Measurements from ENCODE around the gene CBFB.

The CBFB gene

DNA sequence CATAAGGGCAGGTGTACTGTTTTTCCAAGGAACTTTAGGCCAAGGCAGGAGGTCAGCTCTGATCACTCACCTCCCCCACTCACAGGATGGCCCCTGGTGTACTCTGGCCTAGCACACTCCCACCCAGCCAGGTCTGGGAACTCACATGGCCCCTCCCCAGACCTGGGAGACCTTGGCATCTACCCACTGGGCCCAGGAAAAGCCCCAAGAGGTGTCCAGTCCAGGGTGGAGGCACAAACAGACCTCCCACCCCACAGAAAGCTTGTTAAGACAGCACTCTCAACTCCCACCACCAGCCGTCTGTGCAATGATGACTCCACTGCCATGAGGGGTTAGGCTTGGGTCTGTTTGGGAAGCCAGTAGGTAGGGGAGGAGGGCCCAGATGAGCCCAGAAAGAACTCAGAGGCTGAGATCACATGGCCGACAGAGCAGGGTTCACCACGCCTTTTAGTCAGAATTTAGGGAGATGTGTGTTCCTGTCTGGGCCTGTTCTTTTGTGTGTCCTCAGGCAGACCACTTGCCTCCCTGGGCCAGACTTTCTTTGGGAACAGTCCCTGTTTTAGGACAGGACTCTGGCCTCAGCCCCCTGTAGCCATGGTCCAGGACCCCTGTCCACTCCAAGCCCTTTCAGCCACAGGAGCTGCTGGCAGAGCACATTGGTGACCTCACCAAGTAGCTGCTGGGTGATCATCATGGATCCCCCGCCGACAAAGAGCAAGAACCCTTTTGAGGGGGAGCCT is 12.1 kb upstream of the CBFB start:
- no peak for DNase-seq (ENCODE audit: low spot score)

GRCh38 chr16:67017421-67017750 is 11.6 kb upstream of the CBFB start:
- DNase-seq (ENCODE audit: low spot score) = no peak

DNA sequence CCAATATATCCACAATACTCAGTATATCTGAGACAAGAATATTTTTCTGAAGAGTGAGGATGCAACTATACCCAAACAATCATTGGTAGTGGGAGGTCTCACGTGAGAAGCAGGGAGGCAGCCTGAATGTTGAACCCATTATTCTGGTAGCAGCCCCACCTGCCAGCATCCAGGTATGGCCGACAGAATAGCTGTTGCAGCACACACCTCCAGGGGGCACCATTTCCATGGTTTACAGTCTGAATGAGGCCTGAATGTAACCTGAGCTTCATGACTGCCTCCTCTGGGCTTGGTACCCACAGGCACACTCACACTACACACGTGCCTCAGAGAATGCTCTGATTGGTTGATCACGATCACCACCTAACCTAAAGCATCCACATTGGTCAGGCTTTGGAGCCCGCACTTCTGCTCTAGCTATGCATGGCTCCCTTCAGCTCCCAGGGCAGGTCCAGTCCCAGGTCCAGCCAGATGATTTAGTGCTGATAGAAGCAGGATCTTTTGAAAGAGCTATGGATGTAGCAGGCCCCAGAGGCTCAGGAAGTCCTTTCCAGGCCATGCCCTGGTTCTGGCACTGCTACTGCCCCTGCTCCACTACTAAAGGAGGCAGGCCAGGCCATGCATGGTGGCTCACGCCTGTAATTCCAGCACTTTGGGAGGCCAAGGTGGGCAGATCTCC is 11.0 kb upstream of the CBFB start:
- DNase-seq (ENCODE audit: low spot score) = peak; percentile 94

GRCh38 chr16:67019171-67019570 is 9.8 kb upstream of the CBFB start:
- no peak for DNase-seq (ENCODE audit: low spot score)

GRCh38 chr16:67021321-67021720 is 7.6 kb upstream of the CBFB start:
- no peak for DNase-seq (ENCODE audit: low spot score)

GRCh38 chr16:67022531-67023214 is 6.3 kb upstream of the CBFB start:
- DNase-seq (ENCODE audit: low spot score) = no peak

- DNase-seq (ENCODE audit: low spot score) = no peak
Measured at GRCh38 chr16:67023689-67024088, 5.3 kb upstream of the CBFB start.

DNA sequence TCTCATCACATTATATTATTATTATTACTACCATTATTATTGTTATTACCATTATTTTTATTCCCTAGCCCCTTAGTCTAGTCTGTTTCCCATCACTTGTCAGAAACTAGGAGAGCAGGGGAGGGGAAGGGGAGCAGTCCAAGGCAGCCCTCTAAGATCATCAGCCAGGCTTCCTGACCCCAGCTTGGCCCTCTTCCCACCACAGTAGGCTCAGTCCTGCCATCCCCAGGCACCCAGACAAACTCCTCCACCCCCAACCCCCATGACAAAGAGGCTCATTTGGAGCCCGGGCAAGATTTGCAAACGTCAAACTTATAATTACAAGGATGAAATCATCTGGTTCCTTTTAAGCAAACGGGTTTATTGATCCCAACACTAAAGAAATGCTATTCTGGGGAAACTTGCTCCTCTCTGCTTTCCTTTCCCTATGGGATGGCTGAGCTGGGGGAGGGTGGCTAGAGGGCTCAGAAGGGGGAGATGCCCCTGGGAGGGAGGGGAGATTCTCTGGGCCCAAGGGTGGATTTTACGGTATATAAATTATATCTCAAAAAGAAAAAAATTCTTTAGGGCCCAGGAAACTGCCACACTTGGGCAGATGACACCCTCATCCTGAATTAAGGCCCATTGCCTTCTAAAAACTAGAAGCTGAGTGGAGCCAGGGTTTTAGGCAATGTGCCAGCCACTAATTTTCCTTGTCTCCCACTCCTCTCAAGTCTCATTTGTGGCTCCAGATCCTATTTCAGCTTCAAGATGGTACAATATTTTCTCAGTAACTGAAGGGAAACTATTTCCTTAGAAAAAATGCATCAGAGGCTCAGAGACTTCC is 4.4 kb upstream of the CBFB start:
- DNase-seq (ENCODE audit: low spot score) = no peak

- no peak for DNase-seq (ENCODE audit: low spot score)
Measured at GRCh38 chr16:67025210-67025550, 3.8 kb upstream of the CBFB start.

DNA sequence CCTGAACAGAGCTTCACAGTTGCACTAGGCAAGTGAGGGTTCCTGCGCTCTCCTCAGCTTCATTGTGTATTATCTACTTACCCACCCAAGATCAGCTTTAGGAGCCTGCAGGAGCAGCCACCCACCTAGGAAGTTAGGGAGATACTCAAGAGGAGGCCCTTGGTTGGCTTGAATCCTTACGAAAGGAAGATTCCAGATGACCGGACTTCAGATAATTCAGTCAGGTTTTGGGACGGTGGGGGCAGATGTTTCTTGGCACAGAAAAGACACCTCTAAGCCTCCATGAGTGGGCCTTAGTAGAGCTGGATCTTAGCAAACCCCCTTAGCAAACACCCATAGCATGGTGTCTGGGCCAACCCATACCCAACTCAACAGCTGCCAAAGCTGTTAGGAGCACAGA is 2.4 kb upstream of the CBFB start:
- DNase-seq (ENCODE audit: low spot score) = no peak

GRCh38 chr16:67027046-67027445 is 1.9 kb upstream of the CBFB start:
- no peak for DNase-seq (ENCODE audit: low spot score)

DNA sequence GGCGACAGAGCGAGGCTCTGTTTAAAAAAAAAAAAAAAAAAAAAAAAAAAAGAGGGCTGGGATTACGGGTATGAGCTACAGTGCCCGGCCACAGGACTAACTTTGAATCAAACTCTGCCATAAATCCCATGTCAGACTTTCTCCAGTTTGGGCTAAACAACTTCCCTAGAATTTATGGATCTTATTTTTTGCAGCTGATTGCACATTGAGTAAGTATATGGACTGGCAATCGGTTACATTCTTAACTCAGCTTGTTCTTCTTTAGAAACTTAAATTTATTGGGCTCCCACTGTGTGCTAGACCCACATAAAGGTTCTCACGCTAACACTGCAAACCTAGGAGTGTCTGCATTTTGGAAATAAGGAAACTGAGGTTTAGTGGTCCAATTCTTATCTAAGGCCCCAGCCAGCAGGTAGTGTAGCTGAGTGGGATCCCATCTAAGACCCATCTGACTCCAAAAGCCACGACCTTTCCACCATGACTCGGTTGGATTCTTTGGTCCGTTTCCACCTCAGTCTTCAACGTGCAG is 718 bp upstream of the CBFB start:
- DNase-seq (ENCODE audit: low spot score) = no peak

GRCh38 chr16:67029254-67030096 is 526 bp downstream of the CBFB start:
- peak; percentile 62 for DNase-seq (ENCODE audit: low spot score)

GRCh38 chr16:67030221-67030962 is 1.4 kb downstream of the CBFB start:
- DNase-seq (ENCODE audit: low spot score) = peak; percentile 43

- no peak for DNase-seq (ENCODE audit: low spot score)
Measured at GRCh38 chr16:67034487-67034886, 5.5 kb downstream of the CBFB start.

GRCh38 chr16:67035364-67035763 is 6.4 kb downstream of the CBFB start:
- DNase-seq (ENCODE audit: low spot score) = no peak

DNA sequence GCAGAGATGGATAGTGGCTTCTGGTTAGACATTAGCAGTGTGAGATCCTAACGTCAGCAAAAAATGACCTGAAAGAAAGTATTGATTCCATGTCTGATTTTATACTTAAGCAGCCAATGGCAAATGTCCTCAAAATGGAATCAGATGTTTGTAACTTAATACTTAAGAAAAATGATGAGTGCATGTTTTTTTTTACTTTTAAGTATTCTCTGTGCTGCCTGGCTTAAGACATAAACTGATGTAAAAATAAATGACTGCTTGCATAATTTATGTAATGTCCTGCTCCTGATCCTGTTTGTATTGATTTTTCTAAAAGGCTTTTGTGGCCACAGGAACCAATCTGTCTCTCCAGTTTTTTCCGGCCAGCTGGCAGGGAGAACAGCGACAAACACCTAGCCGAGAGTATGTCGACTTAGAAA is 7.4 kb downstream of the CBFB start:
- DNase-seq (ENCODE audit: low spot score) = no peak

- DNase-seq (ENCODE audit: low spot score) = no peak
Measured at GRCh38 chr16:67039260-67040020, 10.5 kb downstream of the CBFB start.

DNA sequence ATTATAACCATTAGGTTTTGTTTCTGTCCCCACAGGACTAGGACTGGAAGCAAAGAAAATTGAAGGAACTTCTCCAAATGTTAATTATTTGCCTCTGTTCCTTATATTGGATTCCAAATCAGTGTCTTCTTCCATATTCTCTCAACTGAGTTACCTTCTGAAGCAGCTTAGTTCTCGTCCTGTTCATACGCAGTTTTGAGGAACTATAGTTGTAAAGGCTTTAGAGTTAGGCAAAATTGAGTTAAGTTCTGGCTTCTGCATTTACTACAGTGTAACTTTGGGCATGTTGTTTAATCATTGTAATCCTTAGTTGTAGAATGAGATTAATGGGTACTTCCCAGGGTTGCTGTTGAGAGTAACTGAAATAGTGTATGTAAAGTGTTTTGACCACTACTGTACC is 11.2 kb downstream of the CBFB start:
- DNase-seq (ENCODE audit: low spot score) = no peak

GRCh38 chr16:67040906-67041305 is 12.0 kb downstream of the CBFB start:
- no peak for DNase-seq (ENCODE audit: low spot score)
